Dedifferentiated amniotic fluid mesenchymal stem cell (primary cell): ENCODE measurements around the gene WEE1.
"Not testable (repeated sequence)": the region's sequence is repeated elsewhere in the genome, so short reads cannot be mapped to it uniquely, and the experiment has no call there.

ENCODE experiments used
- DNase-seq: peaks from one replicate; pipeline ENCODE4 v3.0.0-alpha.2; 2016; ENCODE audit errors: extremely low spot score

Gene WEE1

DNA sequence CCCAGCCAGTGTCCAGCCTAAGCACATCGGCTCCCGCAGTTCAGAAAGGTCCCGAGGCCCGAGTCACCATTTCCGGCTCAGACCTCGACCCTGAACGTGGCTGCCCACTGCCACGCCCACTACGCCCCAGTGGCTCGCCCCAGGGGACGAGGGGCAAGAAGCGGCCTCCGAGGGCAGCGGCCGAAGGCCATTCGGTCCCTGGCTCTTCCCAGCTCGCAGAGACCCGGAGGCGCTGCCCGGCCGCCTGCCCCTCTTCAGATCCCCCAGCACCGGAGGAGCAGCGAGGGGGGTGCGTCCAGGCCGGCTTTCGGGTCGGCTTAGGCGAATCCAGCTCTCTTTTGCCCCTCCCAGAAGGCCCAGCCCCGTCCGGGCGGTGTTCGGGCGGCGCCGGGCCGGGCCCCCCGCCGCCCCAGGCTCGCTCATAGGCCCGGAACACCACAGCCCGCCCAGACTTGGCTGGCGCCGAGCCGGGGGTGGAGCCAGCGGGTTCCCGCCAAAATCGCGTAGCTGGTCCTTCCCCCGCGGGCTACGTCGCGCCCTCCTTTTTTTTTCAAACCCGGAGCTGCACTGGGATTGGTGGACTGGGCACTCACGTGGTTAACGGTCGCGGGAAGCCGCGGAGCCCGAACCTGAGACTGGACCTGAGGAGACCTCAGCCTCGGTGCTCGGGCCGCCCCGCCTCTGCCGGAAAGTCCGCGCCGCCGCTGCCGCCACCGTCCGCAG, at the start of gene WEE1:
Gene WEE1 (plus strand): TSS at position 619 of the 723 bp plus-strand sequence. CDS start 264 bp downstream, outside the sequence.
- peak; percentile 97 for DNase-seq

DNA sequence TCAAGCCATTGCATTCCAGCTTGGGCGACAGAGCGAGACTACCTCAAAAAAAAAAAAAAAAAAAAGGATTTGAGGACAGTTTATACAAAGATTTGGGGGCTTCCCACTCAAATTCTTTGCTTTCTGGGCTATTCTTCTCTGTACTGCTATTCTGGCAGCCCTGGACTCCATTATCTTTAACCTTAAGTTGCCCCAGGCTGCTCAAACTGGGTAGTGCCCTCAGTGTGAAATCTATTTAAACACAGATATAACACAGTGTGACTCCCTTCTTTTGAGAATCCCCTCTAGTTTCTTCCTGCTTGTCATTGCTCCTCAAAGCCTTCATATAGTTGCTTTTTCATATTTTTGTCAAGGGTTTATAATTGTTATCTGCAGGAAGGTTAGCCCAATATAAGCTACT, 49.5 kb upstream of the WEE1 start:
- no peak for DNase-seq

DNA sequence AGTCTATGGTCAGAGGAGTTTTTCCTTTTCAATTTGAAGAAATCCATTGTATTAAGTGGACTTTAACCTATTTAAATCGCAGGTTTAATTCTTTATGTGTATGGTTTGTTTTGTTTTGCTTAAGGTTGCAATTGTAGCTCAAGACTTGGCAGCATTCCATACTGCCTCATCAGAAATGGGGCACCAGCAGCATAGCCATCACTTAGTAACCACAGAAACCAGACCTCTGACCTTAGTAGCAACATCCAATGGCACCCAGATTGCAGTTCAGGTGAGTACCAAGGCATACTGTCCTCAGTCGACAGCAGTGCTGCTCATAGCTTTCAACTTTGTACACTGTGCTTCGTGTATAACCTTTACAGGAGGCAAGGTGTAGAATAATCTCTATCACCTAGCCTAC, 48.4 kb upstream of the WEE1 start:
- no peak for DNase-seq

DNA sequence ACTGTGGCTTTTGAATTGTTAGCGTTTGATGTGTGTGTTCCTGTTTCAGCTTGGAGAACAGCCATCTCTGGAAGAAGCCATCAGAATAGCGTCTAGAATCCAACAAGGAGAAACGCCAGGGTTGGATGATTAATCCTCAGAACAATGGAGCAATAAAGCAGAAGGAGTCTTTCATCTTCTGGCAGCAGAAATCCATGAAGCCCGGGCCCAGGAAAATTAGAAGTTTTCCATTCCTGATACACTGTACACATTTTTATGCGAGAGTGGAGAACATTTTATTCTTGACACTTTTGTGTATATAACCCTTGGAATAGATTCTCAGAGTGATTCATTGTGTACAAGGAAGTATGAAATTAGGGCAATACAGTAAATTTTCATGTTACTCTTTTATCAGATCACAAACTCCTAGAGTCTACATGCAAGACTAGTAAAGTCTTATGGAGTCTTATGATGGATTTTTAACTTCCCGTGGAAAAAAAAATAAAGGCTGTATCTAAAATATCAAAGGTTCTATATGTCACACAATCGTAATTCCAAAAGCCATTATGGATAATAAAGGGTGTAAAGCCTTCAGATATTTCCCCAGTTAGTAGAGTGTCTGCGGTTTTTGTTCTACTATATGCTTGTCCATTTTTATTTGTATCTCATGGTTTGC, 45.9 kb upstream of the WEE1 start:
- DNase-seq: no peak

DNA sequence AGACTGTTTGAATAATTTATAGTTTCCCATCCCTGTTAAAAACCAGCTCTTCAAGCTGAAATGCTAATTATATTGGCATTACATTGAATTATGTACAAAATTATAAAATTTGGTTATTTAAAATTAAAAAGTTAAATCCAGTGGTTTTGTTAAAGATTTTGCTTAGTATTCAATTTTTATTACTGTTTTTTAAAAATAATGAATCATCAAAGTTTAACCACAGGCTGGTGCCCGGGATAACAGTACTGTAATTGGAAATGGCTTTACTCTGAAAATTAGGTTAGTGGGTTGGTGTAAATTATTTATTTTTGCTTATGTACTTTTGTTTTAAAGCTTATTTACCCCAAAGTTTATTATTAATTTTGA, 45.4 kb upstream of the WEE1 start:
- no peak for DNase-seq

DNA sequence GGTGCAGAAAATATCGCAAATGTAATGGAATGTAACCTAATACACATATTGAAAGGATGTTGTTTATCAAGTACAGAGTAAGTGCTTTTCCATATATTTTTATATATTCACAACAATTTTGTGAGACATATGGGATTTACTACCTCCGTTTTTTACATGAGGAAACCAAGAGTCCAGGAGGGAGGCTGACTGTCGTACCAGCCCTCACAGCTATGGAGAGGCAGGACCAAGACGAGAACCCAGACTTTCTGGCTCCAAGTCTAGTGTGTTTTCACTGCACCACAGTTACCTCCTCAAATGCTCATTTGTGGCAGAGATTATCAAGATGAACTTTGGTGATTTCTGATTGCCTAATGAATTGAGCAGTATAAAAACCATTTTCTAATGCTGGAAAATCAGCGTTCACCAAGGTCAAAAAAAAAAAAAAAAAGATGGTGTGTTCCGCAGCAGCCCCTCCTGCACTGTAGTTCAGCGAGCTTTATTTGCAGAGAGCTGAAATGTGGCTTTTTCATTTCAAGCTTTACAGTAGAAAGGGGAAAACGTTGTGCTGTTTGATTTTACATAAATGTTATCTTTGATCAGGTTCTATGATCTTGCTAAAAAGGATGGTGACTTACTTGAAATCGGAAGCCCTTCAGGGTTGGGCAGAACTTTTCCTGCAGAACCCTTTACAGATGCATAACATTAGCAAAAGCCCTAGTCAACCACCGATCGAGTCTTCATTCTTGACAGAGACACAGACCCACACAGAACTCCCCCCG, 44.7 kb upstream of the WEE1 start:
- DNase-seq: no peak

DNA sequence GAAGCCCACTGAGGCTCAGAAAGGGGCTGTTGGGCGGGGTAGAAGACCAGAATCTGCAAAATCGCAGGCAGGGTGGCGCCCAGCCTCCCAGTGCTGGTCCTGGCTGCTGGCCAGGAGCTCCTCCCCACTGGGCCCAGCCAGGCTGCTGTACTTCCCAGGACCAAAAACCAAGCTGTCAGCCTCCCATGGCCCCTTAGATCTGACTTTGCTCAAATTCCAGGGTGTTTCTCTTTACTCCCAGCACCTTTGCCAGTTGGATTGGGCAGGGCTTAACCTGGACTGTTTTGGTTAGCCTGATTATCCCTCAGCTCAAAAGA, 44.2 kb upstream of the WEE1 start:
- DNase-seq: no peak

DNA sequence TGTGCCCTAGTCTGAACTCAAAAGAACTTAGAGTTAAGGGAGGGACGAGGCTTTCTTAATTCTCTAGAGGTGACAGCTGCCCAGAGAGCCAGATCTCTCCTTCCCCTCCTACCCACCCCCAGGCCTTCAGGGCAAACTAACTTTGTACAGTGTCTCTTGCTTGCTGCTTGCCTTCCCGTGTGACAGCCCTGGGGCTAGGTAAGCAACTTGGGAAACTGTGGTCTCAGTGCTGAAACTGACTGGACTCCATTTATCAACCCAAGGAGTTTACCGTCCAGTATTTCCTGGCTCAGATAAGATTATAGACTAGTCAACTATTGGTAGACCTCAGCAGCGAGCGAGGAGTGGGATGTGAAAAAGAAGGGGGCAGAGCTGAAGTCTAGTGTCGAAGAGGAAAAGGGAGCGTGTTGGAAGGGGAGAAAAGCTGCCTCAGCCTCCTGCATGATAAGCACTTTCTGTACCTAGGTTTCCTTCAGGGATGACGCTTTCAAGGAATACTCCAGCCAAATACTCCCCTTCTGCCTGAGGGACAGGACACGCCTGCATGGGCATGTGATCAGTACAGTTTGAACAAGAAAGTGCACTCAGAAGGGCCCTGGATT, 43.3 kb upstream of the WEE1 start:
- DNase-seq: no peak

DNA sequence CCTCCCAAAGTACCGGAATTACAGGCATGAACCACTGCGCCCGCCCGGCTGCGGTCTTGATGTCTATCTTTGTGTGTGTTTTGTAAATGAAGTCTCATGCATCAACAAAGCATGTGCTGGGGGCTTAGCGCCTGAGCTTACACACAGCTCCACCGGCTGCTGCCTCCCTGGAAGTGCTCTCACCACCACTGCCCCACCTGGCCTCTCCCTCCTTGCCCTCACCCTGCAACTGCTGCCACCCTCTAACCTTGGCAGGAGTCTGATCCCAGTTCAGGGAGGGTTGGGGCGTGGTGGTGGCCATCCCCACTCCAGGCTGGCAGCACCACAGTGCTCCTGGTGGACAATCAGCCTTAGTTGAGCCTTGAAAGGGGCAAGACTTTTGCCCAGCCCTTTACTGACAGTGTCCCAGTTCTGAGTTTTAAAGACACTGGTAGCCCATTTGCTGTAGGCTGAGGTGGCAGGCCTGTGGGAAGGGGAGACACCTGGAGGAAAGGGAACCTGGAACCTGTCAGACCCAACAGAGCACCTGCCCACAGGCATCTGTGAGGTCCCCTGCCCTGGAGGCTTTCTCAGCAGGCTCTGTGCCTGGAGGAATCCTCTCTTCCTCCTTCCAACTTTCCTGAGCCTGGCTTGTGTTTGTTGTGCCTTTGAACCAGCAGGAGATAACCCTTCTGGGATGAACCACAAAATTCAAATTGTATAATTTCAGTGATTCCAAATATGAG, 42.4 kb upstream of the WEE1 start:
- DNase-seq: no peak

DNA sequence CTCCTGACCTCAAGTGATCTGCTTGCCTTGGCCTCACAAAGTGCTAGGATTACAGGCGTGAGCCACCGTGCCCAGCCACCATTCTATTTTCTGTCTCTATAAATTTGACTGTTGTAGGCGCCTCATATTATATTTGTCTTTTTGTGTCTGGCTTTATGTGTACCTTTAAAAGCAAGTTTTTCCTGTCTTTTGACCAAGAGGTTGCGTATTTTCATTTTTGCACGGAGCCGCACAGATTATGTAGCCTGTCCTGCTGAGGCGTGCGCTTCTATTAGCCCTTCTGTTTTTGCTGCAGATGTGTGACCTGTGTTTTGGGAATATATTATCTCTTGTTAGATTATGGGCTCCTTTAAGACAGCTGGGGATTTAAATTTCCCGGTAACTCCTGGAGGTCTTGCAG, 40.4 kb upstream of the WEE1 start:
- no peak for DNase-seq

DNA sequence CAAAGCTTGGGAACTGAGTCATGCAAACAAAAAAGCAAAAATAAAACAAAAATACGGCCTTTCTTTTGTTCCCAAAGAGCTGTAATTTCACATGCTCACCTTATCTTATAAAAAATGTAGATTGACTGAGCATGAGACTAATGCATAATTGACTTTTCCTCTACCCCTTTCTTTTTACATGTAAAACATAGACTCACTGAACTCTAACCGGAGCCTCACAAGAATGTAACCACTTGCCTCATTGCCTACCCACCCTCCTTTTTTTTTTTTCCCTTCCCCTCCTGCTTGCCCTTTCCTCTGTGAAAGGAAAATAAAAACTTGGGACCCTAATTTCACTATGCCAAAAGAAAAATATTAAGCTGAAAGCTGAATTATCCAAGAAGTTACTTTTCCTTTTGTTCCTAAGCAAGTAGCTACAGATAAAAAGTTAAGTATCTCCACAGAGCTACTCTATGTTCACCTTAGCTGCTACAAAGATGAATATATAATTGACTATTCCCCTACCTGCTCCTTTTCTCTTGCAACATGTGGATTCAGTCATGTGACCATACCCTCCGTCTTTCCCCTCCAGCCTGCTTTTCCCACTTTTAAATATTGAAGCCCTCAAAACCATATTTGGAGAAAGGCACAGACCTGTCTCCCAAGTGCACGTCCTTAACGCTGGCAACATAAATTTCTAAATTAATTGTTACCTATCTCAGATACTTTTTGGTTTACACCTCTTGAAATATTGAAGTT, 39.6 kb upstream of the WEE1 start:
- DNase-seq: no peak

DNA sequence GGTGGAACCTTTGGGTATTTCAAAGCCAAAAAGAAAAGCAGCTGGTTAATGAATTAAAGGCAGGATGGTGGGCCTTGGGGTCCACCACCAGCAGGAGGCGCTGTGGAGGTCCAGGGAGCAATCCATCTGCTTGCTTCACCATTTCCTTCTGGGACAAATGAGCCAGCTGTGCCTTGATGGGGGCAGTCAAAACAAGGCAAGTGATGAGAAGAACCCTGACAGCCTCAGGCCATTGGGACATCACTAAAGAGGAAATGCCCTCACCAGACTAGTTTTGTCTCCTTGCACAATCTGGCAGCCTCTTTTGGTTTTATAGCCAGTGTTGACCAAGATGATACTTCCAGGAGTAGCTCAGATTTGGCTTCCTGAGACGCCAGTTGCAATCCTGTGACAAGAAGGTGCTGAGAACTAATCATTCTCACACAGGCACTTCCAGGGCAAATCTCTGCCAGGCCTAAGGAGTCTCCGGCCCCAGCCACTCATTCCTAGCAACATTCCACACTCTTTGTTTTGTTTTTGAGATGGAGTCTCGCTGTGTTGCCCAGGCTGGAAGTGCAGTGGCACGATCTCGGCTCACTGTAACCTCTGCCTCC, 38.2 kb upstream of the WEE1 start:
- DNase-seq: no peak

DNA sequence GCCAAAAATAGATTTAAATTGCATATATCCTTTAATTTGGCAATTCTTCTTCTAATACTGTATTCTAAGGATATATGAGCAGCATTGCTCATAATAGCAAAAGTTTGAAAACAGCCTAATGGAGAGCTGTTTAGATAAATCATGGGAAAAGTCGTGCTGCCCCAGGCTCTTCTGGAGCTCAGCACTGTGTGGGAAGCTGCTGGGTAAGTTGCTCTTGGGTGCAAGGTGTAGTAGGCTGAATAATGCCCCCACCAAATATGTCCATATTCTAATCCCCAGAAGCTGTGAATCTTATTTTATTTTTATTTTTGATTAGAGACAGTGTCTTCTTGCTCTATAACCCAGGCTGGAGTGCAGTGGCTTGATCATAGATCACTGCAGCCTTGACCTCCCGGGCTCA, 34.9 kb upstream of the WEE1 start:
- DNase-seq: no peak

DNA sequence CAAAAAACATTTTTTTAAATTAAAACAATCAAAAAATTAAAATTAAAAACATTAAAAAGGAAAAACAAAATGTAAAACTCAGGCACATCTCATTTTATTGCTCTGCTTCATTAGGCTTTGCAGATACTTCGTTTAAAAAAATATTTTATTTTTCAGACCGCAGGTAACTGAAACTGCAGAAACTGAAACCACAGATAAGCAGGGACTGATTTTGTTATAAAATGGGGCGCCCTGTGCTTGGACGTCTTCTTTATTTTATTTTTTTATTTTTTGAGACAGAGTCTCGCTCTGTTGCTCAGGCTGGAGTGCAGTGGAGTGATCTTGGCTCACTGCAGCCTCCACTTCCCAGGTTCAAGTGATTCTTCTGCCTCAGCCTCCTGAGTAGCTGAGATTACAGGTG, 24.3 kb upstream of the WEE1 start:
- not testable (repeated sequence) for DNase-seq

DNA sequence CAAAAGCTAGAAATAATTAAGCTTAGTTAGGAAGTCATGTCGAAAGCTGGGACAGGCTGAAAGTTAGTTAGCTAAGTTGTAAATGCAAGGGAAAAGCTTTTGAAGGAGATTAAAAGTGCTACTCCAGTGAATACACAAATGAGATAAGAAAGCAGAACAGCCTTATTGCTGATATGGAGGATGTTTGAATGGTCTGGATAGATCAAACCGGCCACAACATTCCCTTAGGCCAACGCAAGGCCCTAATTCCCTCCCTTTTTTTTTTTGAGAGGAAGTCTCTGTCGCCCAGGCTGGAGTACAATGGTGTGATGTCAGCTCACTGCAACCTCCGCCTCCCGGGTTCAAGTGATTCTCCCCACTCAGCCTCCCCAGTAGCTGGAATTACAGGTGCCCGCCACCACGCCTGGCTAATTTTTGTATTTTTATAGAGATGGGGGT, 23.3 kb upstream of the WEE1 start:
- no peak for DNase-seq

DNA sequence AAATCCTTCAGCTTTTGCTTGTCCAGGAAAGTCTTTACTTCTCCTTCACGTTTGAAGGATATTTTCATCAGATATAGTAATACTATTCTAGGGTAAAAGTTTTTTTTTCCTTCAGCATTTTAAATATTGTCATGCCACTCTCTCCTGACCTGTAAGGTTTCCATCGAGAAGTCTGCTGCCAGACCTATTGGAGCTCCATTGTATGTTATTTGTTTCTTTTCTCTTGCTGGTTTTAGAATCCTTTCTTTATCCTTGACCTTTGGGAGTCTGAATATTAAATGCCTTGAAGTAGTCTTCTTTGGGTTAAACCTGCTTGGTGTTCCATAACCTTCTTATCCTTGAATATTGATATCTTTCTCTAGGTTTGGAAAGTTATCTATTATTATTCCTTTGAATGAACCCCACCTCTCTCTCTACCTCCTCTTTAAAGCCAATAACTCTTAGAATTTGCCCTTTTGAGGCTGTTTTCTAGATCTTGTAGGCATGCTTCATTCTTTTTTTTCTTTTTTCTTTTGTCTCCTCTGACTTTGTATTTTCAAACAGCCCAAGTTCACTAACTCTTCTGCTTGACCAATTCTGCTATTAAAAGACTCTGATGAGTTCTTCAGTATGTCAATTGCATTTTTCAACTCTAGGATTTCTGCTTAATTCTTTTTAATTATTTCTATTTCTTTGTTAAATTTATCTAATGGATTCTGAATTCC, 12.0 kb upstream of the WEE1 start:
- no peak for DNase-seq

DNA sequence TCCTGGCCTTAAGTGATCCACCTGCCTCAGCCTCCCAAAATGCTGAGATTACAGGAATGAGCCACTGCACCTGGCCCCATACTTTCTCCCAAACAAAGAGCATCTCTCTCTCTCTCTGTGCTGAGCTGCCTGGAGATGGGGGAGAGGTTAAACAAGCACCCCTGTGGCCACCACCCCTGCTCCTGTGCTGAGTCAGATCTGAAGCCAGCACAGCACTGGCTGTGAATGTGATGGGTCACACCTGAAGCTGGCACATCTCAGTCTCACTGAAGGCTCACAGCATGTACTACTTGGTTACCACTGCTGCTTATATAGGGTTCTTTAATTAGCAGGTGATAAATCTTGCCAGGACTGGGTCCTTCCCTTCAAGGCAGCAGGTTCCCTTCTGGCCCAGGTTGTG, 10.8 kb upstream of the WEE1 start:
- DNase-seq: no peak

DNA sequence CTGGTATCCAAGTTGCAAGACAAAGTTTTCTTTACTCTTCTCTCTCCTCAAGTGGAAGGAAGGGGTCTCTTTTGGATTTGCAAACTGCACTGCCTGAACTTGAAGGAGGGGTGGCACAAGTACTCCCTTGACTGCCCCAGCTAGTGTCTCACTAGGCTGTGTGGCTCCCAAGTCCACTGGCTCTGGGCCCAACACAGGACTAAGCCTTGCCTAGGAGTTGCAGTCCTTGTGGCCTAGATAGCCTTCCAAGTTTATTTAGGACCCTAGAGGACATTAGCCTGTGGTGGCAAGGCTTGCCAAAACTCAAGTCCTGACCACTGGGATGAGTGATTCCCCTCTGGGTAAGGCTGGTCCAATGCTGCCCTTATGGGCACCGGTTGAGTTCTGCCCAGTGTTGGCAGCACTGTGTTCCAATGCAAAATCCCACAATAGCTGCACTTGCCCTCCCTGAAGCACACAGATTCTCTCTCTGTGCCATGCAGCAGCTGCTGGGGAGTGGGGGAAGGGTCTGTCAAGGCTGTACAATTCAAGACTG, 10.2 kb upstream of the WEE1 start:
- DNase-seq: no peak

DNA sequence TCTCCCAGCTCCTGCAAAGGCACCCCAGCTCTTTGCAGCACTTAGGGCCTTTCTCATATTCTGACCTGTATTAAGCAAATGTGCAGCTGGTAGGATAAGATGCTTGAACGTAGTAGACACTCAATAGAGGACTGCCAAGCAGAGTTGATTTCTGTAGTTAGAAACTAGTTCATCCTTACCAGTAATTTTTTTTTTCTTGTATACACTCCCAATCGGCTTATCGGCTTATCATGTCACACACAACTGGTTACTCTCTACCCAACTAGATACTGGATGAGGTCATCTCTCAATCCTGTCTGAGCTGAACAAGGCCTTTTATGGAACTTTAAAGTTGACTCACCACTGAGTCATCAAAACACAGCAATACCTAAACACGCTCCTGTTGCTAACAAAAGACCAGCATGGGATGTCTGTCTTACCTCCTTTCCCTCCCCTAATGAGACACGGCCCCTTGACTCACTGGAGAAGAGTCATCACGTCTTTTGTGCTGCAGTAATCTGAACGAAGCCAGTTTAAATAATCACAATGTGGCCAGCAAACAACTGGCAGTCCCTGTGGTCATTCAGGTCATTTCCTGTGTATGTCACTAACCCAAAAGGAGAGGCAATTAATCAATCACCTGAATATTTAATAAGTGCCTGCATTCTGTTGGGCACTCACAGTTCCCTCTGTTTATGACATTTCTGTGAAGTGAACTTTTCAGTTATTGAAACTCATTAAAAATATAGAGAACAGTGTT, 7.5 kb upstream of the WEE1 start:
- peak; percentile 99 for DNase-seq
